Stimulated activated CD4-positive, alpha-beta T cell treated with anti-CD3 and anti-CD28 coated beads, TNF-alpha, amount 100 ng/mL, for 24 hours (primary cell): ENCODE data around the gene CRTC1.
"Not testable (repeated sequence)": the region's sequence is repeated elsewhere in the genome, so short reads cannot be mapped to it uniquely, and the experiment has no call there.

ENCODE experiments used
- DNase-seq, 3 experiments: peaks; one replicate each; pipeline ENCODE4 v3.0.0-alpha.2; 2020; ENCODE audit warnings: low read depth in 3 of 3

CRTC1 gene

DNA sequence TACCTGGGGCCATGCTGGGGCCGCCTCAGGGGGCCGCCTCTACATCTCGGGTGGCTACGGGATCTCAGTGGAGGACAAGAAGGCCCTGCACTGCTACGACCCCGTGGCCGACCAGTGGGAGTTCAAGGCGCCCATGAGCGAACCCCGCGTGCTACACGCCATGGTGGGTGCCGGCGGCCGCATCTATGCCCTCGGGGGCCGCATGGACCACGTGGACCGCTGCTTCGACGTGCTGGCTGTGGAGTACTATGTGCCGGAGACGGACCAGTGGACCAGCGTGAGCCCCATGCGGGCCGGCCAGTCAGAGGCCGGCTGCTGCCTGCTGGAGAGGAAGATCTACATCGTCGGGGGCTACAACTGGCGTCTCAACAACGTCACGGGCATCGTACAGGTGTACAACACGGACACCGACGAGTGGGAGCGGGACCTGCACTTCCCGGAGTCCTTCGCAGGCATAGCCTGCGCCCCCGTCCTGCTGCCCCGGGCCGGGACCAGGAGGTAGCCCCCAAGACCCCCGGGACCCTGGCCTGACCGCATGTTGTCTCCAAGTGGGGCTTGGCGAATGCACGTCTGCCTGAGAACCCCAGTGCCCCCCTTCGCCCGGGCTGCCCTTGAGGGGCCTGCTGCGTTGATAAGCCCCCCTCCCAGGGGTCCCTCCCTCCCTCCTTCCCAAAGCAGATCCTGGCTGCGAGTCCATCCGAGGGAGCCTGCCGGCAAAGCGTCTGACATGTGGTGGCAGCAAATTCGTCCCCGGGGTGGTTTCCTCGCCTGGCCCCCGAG is 14.5 kb upstream of the CRTC1 start:
- no peak for DNase-seq

DNA sequence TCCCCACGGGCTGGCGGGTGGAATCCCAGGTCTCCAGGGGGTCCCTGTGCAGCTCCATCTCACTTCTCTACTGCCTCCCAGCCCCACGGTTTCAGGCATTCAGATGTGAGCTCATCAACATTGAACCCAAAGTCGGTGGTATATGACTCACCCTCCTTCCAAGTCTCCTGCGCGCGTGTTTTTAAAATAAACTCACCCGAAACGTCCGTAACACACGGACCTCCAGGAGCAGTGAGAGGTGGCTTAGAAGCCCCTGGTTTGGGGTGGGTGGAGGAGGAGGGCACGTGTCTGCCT is 14.0 kb upstream of the CRTC1 start:
- no peak for DNase-seq

DNA sequence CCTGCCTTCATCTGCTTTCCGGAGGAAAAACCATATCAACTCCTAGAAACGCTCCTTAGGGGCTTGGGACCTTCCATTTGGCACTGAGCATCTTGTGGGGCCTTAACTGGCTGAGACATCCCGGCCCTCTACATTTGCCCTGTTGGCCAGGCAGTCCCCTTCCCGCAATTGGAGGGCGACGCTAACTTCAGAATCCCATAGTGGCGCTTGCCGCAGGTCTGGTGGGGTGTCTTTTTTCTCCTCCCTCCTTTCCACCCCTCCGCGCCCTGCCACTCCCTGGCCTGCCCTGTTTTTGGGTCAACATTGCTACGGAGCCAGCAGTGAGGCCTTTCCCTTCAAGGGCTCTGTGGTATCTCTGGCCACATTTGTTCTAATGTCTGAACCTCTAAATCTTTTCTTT is 13.6 kb upstream of the CRTC1 start:
- no peak for DNase-seq

DNA sequence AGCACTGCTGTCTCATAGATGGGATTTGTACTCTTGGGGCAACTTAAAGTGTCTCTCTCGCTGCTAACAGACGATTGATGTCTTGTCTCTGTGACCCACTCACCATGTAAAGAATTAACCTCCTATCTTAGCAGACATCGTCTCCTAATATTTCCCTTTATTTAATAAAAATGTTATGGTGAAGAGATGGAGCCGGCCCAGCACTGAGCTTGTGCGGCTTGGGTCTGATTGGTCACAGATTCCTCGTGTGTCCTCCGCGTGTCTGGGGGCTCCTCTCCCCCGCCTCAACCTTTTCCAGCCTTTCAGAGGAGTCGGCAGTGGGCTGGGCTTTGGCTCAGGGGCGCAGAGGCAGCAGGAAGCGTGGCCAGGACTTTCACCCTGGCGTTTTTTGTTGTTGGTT is 13.2 kb upstream of the CRTC1 start:
- no peak for DNase-seq

DNA sequence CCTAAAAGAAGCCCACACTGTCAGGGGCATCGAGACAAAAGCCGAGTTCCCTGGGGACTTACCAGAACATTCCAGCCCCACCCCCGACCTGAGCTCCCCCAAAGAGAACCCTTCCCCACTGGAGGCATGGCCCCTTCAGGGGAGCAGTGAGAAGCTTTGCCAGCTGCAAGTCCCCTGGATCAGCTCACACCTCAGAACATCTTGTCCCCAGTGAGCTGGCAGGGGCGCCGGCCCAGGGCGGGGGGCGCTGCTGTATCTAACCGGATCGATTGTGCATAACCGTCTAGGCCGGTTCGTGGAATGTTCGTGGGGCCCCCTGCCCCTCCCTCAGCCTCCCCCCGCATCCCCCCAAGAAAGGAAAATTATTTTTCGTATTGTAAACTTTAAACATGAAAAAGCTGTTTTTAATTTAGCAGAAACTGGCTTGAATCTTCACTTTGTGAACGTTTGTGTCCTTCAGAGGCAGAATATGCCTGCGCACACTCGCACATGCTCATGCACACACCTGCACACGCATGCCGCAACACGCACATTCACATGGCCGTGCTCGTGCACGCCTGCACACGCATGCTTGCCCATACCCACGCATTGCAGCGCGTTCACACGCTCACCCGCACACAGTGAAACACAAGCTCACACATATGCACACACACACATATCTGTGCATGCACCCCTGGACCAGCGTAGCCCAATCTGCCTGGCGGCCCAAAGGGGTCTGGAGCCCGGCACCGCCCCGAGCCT is 12.0 kb upstream of the CRTC1 start:
- DNase-seq: no peak

DNA sequence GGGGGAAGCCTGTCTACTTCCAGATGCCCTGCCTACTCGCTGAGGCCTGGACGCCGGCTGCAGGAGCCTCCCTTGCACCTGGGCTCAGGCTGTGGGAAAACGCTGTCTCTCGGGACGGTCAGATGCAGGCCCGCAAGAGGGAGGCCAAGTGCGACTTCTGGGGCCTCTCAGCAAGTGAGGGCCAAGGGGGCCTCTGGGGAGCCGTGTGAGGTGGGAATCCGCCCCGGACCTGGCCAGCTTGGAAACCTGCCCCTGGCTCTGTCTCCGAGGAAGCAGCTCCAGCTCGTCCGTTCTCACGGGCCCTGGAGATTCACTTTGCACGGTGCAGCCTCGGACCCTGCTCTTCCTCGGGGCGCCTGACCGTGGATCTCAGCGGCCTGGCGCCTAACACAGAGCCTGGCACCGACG is 11.4 kb upstream of the CRTC1 start:
- no peak for DNase-seq

DNA sequence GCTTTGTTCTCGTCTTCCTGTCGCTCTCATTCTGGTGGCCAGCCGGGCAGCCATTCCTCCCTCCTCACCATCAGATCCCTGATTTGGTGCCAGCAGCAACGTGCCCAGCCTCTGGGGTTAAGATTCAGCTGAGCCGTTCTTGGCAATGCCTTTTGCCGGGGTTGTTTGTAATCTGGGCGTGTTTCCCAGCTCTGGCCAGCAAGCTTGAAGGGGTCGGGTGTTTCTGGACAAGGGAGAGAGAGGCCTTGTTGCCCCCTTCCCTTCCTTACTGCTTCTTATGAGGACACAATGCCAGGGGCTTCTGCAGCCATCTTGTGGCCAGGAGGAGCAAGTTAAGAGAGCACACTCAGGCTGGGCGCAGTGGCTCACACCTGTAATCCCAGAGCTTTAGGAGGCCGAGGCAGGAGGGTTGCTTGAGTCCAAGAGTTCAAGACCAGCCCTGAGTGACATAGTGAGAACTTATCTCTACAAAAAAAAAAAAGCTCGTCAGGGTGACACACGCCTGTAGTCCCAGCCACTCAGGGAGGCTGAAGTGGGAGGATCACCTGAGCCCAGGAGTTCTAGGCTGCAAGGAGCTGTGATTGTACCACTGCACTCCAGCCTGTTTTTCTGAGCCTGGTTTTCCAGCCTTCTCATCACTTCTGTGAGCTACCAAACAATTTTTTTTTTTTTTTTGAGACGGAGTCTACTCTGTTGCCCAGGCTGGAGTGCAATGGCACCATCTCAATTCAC is 10.7 kb upstream of the CRTC1 start:
- DNase-seq: no peak

DNA sequence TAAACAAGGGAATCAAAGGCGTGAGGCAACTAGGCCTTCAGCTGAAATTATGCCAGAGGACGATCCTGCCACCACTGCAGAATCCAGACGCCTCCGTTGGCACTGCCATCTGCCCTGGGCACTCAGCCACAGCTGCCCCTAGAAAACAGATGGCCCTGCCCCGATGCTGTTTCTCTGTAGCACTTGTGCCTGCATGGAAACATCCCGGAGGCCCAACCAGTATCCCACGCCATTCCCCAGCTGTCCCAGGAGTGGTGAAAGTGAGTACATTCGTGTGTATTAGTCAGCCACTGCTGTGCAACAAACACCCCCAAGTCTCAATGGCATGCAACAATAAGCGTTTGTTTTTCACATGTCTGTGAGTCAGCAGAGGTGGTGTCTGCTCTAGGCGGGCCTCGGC is 8.9 kb upstream of the CRTC1 start:
- no peak for DNase-seq

DNA sequence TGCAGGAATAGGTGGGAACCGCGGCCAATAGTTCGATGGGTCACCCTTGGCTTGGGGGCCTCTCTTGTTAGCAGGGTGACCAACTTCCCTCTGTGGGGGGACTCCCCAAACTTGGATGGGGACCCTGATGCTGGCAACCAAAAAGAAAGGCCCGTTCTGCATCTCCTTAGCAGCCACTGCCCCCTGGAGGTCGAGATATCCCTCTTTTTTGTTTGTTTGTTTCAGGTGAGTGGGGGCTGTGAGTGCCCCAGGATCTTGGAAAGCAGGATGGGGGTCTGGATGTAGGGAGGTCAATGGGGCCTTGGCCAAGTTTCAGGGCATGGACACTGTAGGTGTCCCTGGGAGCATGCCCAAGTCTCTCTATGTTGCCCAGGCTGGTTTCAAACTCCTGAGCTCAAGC is 7.7 kb upstream of the CRTC1 start:
- DNase-seq: no peak

DNA sequence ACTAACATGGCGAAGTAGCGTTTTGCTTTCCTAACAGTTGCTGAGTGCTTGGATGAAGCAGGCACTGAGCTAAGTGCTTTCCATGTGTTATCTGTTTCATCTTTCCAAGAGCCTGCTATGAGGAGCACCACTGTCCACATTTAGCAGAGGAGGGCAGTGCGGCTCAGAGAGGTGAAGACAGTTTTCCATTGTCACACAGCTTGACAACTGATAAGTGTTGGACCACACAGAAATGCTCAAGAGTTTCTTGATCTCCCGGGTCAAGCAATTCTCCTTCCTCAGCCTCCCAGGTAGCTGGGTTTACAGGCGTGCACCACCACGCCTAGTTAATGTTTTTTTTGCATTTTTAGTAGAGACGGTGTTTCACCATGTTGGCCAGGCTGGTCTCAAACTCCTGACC is 6.8 kb upstream of the CRTC1 start:
- no peak for DNase-seq

DNA sequence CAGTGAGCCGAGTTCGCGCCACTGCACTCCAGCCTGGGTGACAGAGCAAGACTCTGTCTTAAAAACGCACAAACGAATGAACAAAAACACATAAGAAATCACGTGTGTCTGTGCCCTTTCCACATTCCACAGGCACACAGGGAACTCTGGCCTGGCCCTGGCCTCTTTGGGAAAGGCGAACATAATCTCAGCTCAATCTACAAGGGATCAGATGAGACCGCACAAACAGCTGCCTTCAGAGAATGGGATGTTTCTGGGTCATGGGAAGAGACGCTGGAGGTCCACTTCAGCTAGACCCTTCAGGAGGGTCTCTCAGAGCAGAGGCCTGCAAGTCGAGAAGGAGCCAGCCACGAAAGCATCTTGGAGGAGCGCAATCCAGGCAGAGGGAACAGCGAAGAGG is 6.3 kb upstream of the CRTC1 start:
- DNase-seq: no peak

DNA sequence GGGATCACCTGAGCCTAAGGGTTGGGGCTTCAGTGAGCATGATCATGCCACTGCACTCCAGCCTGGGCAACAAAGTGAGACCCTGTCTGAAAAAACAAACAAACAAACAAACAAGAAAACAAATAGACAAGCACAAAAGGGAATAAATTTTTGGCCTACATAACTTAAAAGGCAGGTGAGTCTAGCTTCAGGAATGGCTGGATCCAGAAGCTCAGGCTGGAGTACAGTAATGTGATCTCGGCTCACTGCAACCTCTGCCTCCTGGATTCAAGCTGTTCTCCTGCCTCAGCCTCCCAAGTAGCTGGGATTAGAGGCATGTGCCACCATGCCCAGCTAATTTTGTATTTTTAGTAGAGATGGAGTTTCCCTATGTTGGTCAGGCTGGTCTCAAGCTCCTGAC is 3.3 kb upstream of the CRTC1 start:
- DNase-seq: not testable (repeated sequence)

DNA sequence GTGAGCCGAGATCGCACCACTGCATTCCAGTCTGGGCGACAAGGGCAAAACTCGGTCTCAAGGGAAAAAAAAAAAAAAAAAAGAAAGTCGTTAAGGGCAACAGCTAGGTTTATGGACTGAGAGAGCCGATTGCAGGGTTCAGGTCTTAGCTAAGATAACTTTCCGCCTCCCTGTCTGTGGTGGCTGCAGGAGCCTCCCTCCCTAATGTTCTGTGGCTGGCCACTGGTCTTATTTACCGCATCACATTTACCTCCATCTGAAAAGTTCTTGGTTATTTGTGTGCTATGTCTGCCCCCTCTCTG is 722 bp upstream of the CRTC1 start:
- no peak for DNase-seq

DNA sequence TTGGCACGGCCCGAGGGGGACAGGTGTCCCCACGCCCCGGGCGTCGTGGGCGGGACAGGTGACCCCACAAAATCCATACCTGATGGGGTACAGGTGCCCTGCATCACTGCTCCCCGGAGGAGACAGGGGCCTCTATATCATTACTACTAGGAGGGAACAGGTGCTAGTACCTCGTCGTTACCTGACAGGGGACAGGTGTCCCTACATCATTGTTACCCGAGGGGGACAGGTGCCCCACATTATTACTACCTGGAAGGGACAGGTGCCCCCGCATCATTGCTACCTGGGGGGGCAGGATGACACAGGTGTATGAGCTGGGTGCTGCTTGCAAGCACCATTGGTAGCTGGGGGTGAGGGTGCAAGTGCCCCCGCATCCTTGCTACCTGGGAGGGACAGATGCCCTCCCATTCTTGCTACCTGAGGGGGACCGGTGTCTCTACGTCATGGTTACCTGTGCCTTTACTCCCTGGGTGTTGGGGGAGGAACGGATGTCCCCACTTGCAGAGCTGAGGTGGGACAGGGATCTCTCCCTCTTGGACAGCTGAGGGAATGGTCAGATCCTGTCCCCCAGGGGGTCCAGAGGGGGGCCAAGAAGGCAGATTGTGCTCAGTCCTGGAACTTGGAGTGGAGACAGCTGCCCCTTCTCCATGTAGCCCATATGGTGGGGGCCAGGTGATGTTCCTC is 620 bp downstream of the CRTC1 start:
- DNase-seq: no peak

DNA sequence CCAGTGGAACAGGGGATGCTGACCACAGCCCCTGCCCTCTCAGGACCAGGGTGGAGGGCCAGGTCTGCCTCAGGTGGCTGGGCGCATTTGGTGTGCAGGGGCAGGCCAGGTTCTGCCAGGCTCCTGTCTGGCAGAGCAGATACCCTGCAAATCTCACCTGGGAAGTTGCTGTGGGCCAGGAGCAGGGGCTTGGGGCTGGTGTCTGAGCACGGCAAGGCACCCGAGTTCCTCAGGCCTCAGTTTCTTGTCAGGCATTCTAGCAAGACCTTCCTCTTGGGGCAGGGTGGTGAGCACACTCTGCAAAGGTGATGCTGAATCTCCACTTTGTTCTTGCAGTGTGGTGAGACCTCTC is 1.1 kb downstream of the CRTC1 start:
- DNase-seq: no peak

DNA sequence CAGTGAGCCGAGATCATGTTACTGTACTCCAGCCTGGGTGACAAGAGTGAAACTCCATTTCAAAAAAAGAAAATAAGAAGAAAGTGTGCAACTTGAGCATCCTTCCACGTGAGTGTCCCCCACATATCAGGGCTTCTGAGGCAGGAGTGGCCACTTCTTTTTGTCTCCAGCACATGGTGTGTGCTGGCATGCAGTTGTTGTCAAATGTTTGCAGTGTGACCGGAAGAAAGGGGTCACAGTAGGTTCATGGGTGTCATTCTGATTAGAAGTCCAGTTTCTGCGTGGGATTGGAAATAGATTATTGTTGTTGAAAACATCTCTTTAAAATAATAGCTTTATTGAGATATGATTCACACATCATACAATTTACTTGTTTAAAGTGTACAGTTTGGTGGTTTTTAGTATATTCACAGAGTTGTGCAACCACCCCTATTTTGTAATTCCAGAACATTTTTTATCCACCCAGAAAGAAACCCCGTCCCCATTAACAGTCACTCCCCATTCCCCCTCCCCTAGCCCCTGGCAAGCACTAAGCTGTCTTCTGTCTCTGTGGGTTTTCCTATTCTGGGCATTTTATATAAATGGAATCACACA is 2.2 kb downstream of the CRTC1 start:
- no peak for DNase-seq

DNA sequence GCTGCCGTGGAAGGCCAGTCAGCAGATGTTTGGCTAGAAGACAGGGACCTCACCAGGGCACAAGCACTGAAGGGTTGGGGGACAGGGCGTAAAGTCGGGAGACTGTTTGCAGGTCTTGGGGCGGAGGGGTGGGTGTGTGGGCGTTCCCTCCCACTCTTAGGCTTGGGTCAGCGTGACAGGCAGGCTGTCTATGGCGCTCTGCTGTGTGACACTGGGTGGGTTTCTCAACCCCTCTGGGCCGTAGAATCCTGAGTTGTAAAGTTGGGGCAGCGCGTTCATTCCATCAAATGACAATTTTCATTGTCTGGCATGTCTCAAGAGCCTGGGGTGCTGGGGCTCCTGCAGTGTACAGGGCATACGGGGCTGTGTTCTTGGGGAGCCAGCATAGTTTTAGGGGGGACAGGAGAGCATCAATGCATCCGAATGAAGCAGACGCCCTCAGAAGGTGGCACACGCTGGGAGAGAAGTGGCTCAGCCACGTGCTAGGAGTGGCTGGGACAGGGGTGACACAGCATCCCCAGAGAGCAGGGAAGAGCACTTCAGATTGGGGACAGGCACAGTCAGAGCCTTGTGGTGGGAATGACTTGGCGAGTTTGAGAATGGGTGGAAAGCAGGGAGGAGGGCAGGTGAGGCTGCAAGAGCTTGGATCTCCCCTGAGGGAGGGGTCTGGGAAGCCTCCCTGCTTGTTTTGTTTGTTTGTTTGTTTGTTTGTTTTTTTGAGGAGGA is 4.4 kb downstream of the CRTC1 start:
- DNase-seq: no peak

DNA sequence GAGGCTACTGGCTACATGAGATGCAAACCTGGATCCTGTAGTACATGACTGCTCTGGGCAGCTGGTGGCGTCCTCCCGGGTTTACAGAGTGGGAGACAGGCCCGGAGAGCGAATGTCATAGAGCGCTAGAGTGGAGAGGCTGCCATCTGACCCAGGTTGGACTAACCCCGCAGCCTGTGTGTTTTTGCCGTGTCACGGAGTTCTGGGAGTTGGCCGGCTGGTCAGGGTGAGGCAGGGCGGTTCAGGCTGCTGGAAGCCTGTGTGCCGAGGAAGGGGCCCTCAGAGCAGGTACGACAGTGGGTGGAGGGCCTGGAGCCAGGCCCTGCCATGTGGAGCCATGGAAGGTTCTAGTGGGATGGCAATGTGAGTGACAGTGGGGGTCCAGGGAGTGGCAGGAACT is 12.5 kb downstream of the CRTC1 start:
- no peak for DNase-seq

DNA sequence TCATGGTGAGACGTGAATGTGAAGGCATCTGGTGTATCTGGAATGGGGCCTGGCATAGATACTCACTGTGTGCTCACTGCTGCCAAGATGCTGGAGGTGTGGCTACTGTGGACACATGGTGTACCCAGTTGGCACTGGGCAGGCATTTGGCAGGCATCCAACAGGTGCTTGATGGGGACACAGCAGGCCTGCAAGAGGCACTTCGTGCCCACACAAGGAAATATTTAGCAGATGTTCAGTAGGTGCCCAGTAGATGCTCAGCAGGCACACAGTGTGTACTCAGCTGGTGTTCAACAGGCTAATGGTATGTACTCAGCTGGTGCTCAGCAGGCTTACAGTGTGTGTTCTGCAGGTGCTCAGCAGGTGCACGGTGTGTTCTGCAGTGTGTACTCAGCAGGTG is 14.2 kb downstream of the CRTC1 start:
- DNase-seq: no peak

DNA sequence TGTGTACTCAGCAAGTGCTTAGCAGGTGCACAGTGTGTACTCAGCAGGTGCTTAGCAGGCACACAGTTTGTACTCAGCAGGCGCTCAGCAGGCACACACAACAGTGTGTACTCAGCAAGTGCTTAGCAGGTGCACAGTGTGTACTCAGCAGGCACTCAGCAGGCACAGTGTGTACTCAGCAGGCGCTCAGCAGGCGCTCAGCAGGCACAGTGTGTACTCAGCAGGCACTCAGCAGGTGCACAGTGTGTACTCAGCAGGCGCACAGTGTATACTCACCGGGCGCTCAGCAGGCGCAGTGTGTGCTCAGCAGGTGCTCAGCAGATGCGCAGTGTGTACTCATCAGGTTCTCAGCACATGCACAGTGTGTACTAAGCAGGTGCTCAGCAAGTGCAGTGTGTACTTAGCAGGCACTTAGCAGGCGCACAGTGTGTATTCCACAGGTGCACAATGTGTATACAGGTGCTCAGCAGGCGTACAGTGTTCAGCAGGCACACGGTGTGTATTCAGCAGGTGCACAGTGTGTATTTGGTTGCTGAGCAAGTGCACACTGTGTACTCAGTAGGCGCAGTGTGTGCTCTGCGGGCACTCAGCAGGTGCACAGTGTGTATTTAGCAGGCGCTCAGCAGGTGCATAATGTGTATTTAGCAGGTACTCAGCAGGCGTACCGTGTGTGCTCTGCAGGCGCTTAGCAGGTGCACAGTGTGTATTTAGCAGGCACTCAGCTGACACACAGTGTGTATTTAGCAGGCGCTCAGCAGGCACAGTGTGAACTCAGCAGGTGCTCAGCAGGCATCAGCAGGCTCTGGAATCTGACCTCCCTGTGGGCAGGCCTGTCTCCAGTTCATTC is 15.1 kb downstream of the CRTC1 start:
- DNase-seq: no peak
